HG02763 (cell line): ENCODE data around the gene HOXC4.

Experiments
- ATAC-seq: cut with Tn5 transposase; IDR thresholded peaks from one replicate; pipeline ENCODE4 v1.9.1; 2021; ENCODE audit warnings: mild to moderate bottlenecking, moderate library complexity; ENCODE audit not compliant: unreplicated experiment

Gene HOXC4

GRCh38 chr12:54027442-54027786 is 26.2 kb upstream of the HOXC4 start:
- ATAC-seq: no peak

DNA sequence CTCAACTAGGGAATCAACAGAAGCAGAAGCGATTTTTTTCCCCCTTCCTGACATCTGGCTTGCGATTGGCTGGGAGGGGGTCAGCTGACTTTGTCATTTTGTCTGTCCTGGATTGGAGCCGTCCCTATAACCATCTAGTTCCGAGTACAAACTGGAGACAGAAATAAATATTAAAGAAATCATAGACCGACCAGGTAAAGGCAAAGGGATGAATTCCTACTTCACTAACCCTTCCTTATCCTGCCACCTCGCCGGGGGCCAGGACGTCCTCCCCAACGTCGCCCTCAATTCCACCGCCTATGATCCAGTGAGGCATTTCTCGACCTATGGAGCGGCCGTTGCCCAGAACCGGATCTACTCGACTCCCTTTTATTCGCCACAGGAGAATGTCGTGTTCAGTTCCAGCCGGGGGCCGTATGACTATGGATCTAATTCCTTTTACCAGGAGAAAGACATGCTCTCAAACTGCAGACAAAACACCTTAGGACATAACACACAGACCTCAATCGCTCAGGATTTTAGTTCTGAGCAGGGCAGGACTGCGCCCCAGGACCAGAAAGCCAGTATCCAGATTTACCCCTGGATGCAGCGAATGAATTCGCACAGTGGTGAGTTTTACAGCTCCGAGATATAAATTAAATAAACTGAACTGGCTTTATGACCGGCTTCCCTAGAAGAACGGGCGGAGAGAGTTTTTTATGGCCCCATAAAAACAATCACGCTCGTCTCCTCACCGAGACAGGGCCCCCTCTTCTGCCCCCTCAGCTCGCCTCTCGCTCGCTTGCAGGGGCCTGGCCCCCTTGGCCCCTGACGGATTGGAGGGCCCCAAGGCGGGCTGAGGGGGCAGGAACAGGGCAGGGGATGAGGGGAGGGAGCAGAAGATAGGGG is 25.1 kb upstream of the HOXC4 start, which contains the start of gene HOXC6:
Gene HOXC6, plus strand, starts transcription at position 127 of the 888 bp plus-strand sequence. Its CDS starts 82 bp downstream, at position 209.
- ATAC-seq: no peak

DNA sequence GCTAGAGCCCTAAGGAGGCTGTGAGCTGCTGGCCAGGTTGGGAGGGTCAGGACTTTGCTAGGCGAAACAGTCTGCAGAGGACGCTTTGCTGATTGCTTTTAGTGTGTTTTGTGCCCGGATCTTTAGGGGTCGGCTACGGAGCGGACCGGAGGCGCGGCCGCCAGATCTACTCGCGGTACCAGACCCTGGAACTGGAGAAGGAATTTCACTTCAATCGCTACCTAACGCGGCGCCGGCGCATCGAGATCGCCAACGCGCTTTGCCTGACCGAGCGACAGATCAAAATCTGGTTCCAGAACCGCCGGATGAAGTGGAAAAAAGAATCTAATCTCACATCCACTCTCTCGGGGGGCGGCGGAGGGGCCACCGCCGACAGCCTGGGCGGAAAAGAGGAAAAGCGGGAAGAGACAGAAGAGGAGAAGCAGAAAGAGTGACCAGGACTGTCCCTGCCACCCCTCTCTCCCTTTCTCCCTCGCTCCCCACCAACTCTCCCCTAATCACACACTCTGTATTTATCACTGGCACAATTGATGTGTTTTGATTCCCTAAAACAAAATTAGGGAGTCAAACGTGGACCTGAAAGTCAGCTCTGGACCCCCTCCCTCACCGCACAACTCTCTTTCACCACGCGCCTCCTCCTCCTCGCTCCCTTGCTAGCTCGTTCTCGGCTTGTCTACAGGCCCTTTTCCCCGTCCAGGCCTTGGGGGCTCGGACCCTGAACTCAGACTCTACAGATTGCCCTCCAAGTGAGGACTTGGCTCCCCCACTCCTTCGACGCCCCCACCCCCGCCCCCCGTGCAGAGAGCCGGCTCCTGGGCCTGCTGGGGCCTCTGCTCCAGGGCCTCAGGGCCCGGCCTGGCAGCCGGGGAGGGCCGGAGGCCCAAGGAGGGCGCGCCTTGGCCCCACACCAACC is 23.9 kb upstream of the HOXC4 start:
- no peak for ATAC-seq

GRCh38 chr12:54030442-54030801 is 23.2 kb upstream of the HOXC4 start:
- ATAC-seq: no peak

DNA sequence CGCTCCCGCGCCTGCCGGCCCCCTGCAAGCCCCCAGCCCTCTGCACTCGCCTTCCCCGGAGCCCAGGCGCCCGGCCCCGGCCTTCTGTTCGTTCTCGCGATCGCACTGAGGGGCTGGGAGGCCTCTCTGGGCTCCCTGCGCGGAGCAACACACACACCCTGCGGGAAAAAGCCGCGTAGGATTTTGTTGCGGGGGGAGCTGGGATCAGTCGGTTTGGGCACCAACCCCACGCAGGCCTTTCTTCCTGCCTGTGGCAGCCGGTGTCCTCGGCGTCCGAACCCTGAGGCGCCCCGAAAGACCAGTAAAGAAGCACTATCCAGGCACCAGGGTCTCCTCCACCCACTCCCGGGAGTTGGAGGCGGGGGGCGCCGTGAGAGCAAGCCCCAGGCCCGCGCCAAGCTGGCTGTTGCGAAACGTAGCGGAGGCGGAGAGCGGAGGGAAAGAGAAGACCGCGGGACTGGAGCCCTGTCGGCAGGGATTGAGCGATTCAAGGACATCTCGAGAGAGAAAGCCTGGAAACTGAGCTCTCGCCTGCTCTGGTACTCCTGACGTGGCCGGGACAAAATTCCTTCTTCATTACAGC is 22.7 kb upstream of the HOXC4 start:
- no peak for ATAC-seq

GRCh38 chr12:54031480-54031879 is 22.2 kb upstream of the HOXC4 start:
- no peak for ATAC-seq

DNA sequence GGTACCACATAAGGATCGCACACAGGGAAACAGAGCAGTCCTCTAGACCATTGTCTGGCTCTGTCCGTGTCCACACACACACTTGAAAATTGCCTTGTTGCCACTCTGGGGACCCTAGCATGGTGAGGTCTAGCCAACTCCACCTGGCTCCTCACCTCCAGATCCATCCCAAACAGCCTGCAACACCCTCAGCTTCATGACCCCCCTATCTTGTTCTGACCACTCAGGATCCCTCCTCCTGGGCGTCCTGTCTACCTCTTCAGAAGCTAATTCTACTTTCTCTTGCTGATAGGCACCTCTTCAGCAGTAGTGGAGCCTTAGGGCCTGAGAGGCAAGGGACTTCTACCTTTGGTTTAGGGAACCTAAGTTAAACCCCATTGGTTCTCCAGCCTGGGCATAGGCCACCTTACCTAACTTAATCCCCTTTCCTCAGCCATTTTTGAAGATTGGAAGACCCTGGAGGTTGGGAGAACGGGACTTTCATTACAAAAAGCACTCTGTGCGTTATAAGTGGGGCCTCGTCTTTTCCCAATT is 21.5 kb upstream of the HOXC4 start:
- no peak for ATAC-seq

DNA sequence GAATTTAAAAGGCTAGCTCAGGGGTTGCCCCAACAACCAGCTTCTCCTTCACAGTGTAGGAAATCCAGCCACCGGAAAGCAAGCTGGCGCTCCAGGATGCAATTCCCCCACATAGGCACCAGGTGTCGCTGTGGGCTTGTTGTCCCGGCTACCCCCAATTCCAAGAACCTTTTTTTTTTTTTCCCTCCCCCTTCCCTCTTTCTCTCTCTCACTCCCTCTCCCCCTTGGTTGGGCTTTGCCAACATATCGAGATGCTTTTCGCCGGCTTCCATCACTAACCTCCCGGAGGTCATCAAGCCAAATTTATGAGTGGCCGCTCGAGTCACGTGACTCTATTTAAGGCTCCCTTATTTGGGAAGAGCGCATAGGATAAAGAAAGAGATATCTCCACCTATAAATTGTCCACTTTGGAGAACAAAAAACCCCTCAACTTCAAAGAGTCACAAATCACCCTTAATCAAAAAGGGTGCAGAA is 21.0 kb upstream of the HOXC4 start, which contains the start of gene HOXC5:
Gene HOXC5, plus strand, starts transcription at position 424 of the 474 bp plus-strand sequence. CDS start 73 bp downstream, outside the sequence.
- ATAC-seq: no peak

- no peak for ATAC-seq
Observed at GRCh38 chr12:54033106-54033979, 20.3 kb upstream of the HOXC4 start.

- no peak for ATAC-seq
Observed at GRCh38 chr12:54033980-54034784, 19.5 kb upstream of the HOXC4 start.

DNA sequence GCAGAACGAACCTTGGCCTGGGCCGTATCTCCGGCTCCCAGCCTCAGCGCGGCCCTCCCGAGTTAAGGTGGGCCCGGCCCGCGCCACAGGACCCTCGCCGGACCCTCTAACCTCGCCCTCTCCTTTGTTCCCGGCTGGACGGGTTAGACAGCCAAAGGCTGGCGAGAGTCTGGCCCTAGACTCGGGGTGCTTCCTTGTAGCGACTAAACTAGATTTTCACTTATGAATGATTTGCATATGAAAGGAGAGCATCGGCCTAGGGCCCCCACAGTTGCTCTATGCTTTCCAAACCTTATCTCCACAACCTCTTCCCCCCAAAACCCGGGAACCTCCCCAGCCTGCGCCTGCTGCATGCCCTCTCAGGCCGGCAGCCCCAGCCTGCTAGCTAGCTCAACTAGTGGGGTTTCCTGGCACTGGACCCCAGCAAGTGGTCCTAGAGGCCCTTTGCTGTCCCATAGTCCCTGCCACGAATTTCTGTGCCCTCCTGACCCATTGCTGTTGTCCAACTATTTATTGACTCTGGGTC is 18.8 kb upstream of the HOXC4 start:
- no peak for ATAC-seq

GRCh38 chr12:54035568-54036264 is 17.9 kb upstream of the HOXC4 start:
- no peak for ATAC-seq

DNA sequence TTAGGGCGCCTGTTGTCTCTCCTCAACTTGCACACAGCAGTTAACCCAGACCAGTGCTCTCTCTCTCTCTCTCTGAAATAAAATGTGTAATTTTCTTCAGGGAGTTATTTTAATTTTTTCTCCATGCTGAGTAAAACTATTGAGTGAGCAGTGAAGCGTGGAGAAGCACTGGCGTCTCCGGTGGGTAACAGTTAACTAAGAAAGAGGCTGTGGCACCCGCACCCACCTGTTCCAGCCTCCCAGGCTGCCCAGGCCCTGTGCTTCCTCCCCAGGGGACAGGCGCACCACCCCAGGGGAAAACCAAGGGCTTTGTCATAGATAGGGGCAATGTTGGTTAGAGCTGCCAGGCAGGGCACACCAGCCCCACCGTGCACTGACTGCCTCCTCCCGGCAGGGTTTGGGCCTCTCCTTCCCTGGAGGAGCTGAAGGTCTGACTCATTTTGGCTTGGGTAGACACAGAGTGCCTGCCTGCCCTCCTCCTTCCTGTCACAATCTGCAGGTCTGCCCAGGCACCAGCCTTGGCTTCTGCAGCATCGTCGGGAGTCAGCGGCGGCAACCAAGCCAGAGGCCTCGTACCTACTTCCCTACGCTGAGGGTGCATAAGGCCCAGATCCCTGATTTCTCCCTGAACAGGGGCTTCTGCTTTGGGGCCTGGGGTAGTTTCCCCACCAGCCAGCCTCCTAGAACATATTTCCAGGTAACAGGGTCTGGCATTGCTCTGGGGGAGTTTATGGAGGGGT is 16.8 kb upstream of the HOXC4 start:
- no peak for ATAC-seq

DNA sequence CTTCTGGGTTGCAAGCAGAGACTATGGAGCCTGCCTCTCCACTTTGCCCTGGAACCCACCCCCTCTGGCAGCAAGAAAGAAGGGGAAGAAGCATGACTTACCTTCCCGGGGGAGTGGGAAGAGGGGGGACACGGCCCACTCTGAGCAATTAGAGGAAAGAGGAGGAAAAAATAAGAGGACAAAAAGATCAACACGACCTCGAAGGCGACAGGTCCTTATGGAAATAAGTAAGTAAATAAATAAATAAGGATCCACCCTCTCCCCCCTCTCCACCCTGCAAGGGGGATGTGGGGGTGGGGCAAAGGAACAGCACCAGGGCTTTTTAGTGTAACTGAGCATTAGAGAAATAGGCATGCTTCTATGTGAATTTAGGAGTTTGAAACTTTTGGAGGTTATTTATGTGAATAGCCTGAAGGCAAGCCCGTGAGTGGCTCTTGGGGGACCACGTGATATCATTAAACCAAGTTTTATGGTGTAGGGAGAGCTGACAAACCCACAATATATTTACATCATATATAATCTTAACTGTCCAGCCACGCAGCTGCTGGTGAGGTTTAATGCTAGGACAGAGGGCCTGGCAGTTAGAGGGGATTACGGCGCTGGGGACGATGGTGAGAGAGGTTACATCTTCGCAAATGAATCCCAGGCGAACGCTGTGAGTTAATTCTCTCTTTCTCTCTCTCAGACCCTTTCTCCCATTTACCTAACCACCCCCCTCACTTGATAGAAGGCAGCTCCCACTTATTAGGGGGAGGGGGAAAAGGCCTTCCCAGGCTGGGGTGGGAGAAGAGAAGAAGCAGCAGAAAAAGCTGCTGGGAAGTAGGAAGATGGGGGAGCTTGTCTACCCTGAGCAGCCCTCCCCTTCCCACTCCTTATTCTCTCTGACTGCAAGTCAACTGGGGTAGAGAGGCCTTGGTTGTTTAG is 16.0 kb upstream of the HOXC4 start:
- ATAC-seq: no peak

GRCh38 chr12:54038284-54038870 is 15.3 kb upstream of the HOXC4 start:
- ATAC-seq: no peak

DNA sequence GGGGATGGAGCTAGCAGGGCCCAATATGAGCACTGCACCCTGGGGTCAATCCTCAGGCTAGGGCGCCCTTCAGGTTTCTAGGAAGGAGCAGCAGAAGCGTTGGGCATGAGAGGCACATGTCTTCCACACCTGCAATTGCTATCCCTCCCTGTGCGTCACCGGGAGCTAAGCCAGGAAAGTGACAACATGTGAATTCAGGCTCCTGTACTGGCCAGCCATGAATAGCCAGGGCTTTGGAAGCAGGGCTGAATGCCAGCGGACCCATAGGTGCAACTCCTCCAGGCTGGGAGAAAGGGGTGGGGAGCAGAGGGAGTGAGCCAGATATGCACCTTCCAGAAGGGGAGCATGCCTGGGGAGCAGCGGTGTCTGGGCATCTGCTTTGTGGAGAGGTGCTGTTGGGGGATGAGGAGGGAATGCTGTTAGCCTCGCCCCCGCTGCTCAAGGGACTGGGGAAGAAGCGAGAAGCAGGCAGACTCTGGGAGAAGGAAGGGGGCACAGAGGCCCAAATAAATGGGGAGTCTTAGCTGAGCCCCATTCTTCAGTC is 14.7 kb upstream of the HOXC4 start:
- no peak for ATAC-seq
